HepG2 (cell line): ENCODE measurements around the gene SPATA46. TPM values are rescaled to one million over a fixed set of nuclear protein-coding genes. Genes with fewer than 3 reads are reported as not detected.

ENCODE experiments used
- ATAC-seq: fragments of 200-7000 bp; cut with Tn5 transposase; 3 replicates; pipeline ENCODE4 v1.9.1; 2020; ENCODE audit warnings: mild to moderate bottlenecking, moderate library complexity
- BruUV-seq: library from RNA; stranded (reverse); fragments of 400-500 nt; replicated peaks from 2 replicates; lab custom pipeline; 2021; lab: Mats Ljungman, UMichigan
- CTCF ChIA-PET: fragments of 300-600 bp; formaldehyde crosslinking; extraction: SDS; loops from one replicate; lab custom pipeline; 2021; ENCODE audit warnings: low total read pairs, inconsistent platforms, low intra/inter-chr PET ratio; lab: Yijun Ruan, JAX
- POLR2A ChIA-PET: fragments of 350-600 bp; sonication (Branson Sonifier 250); formaldehyde crosslinking; loops from one replicate; lab custom pipeline; 2020; ENCODE audit warnings: antibody characterized with exemption, inconsistent platforms; lab: Yijun Ruan, JAX
- DNase-seq: peaks from one replicate; pipeline ENCODE4 v3.0.0-alpha.2; 2015; ENCODE audit warnings: low spot score
- FAIRE-seq: peaks from 3 replicates; lab custom pipeline; 2011; peaks lifted over from hg19 to GRCh38; lab: Jason Lieb, UNC
- H2AFZ ChIP-seq: one replicate; pipeline ENCODE4 v1.6.1; 2011; ENCODE audit warnings: low read length, inconsistent platforms
- H3K27ac ChIP-seq: fragments of 300-600 bp; 3 replicates; pipeline ENCODE4 v1.8.0; 2011; ENCODE audit warnings: mixed run types, mild to moderate bottlenecking, mixed read lengths, low read length, inconsistent platforms; ENCODE audit not compliant: insufficient read depth; ENCODE audit errors: extremely low read length
- H3K27me3 ChIP-seq, 2 experiments: fragments of 200-600 bp in 1 of 2; 2 replicates in 1 of 2; 3 replicates in 1 of 2; pipeline versions ENCODE4 v1.6.0 to v1.8.0; 2011; ENCODE audit warnings: low read length in 2 of 2, mild to moderate bottlenecking in 2 of 2, moderate library complexity in 2 of 2, inconsistent platforms in 1 of 2; ENCODE audit not compliant: insufficient read depth in 2 of 2, control insufficient read depth in 1 of 2
- H3K36me3 ChIP-seq, 2 experiments: fragments of 200-600 bp in 1 of 2; replicated peaks in 1 of 2; 2 replicates in 1 of 2; 3 replicates in 1 of 2; pipeline versions ENCODE4 v1.5.1 to v1.8.0; 2011; ENCODE audit warnings: low read length in 2 of 2, inconsistent platforms in 1 of 2; ENCODE audit not compliant: insufficient read depth in 2 of 2, control insufficient read depth in 1 of 2
- H3K4me1 ChIP-seq: 2 replicates; pipeline ENCODE4 v1.5.1; 2012; ENCODE audit warnings: low read length, inconsistent platforms; ENCODE audit not compliant: insufficient read depth
- H3K4me2 ChIP-seq: 2 replicates; pipeline ENCODE4 v1.6.0; 2011; ENCODE audit warnings: low read depth, low read length, inconsistent platforms
- H3K4me3 ChIP-seq, 3 experiments: fragments of 200-600 bp in 1 of 3; sonication (generic), shearing (Covaris generic) in 1 of 3; replicated peaks in 1 of 3; 2 replicates each; pipeline ENCODE4 v1.5.1; 2011 to 2016; ENCODE audit warnings: low read length in 3 of 3, inconsistent platforms in 2 of 3, low read depth in 2 of 3, mild to moderate bottlenecking in 2 of 3, control low read depth in 1 of 3, mixed read lengths in 1 of 3; ENCODE audit not compliant: insufficient read depth in 1 of 3
- H3K79me2 ChIP-seq: one replicate; pipeline ENCODE4 v1.6.1; 2011; ENCODE audit warnings: low read length, inconsistent platforms; ENCODE audit not compliant: insufficient read depth
- H3K9ac ChIP-seq: 2 replicates; pipeline ENCODE4 v1.6.0; 2011; ENCODE audit warnings: mild to moderate bottlenecking, low read depth, low read length, inconsistent platforms; ENCODE audit not compliant: insufficient read depth
- H3K9me3 ChIP-seq: 2 replicates; pipeline ENCODE4 v1.5.1; 2012; ENCODE audit warnings: mild to moderate bottlenecking, low read length
- H4K20me1 ChIP-seq: 2 replicates; pipeline ENCODE4 v1.6.0; 2011; ENCODE audit warnings: inconsistent platforms, mild to moderate bottlenecking, low read length, moderate library complexity; ENCODE audit not compliant: insufficient read depth
- ADNP ChIP-seq: sonication (generic); formaldehyde crosslinking; IDR thresholded peaks from 2 replicates; pipeline ENCODE4 v1.4.0; 2020; ENCODE audit warnings: missing genetic modification reagents
- ARID3A ChIP-seq: IDR thresholded peaks from 2 replicates; pipeline ENCODE4 v1.6.1; 2012; ENCODE audit warnings: low read depth, low read length, improper control_type of control experiment
- GTF3A ChIP-seq: sonication (generic); formaldehyde crosslinking; conservative IDR thresholded peaks from 2 replicates; pipeline ENCODE4 v1.4.0; 2020; ENCODE audit warnings: mild to moderate bottlenecking, missing genetic modification reagents
- KDM5B ChIP-seq: sonication (generic); formaldehyde crosslinking; IDR thresholded peaks from 2 replicates; pipeline ENCODE4 v1.4.0; 2020; ENCODE audit warnings: missing genetic modification reagents, mild to moderate bottlenecking, borderline replicate concordance
- SETDB1 ChIP-seq: sonication (generic); formaldehyde crosslinking; IDR thresholded peaks from 2 replicates; pipeline ENCODE4 v1.5.1; 2020; ENCODE audit warnings: missing genetic modification reagents, mild to moderate bottlenecking, borderline replicate concordance
- TEAD3 ChIP-seq: optimal IDR thresholded peaks from 2 replicates; pipeline ENCODE3; 2016; ENCODE audit warnings: borderline replicate concordance
- XBP1 ChIP-seq: sonication (generic); formaldehyde crosslinking; IDR thresholded peaks from 2 replicates; pipeline ENCODE4 v1.5.0; 2020; ENCODE audit warnings: missing genetic modification reagents
- ZFP36L1 ChIP-seq: sonication (generic); formaldehyde crosslinking; IDR thresholded peaks from 2 replicates; pipeline ENCODE4 v1.8.0; 2022; ENCODE audit warnings: mild to moderate bottlenecking, missing genetic modification reagents, moderate library complexity
- ZFX ChIP-seq: sonication (generic); formaldehyde crosslinking; IDR thresholded peaks from 2 replicates; pipeline ENCODE4 v1.4.0; 2020; ENCODE audit warnings: mild to moderate bottlenecking, low read depth, missing genetic modification reagents, moderate library complexity
- ZNF619 ChIP-seq: sonication (generic); formaldehyde crosslinking; IDR thresholded peaks from 2 replicates; pipeline ENCODE4 v1.4.0; 2020; ENCODE audit warnings: mild to moderate bottlenecking, missing genetic modification reagents
- ZNF782 ChIP-seq: sonication (generic); formaldehyde crosslinking; IDR thresholded peaks from 2 replicates; pipeline ENCODE4 v1.4.0; 2020; ENCODE audit warnings: missing genetic modification reagents, mild to moderate bottlenecking, borderline replicate concordance
- WGBS: methylation state at CpG from one replicate; pipeline ENCODE4 v1.1.6; 2017; ENCODE audit warnings: low lambda C conversion rate; 5-methylcytosine and 5-hydroxymethylcytosine counted together
- in situ Hi-C: cut with HindIII; loops from 2 replicates; pipeline ENCODE4 v1.10.0; 2017; ENCODE audit warnings: low pct_unique_long_range_greater_than_20kb; ENCODE audit not compliant: extremely low pct_ligation_motif_present
- intact Hi-C: fragments of 100-400 bp; cut with micrococcal nuclease; formaldehyde crosslinking; loops from one replicate; pipeline ENCODE4 v1.10.0; 2022; ENCODE audit not compliant: unreplicated experiment
- polyA plus RNA-seq, 8 experiments: library from polyadenylated mRNA; depleted of rRNA in 3 of 8; stranded (reverse) in 7 of 8; unstranded in 1 of 8; fragments of >200 nt; fragmentation: Illumina TruSeq in 4 of 8; extraction: Trizol in 4 of 8; gene quantifications; 2 replicates each; pipeline versions ENCODE4 v1.2.1 to v1.2.3, GENCODE V29; 2011 to 2016; ENCODE audit warnings: low read depth in 4 of 8, missing spikeins in 1 of 8, mixed read lengths in 1 of 8; ENCODE audit not compliant: insufficient read depth in 1 of 8
- total RNA-seq, 5 experiments: library from RNA; depleted of rRNA; stranded (reverse); fragments of >200 nt; fragmentation: Illumina TruSeq; extraction: Trizol; gene quantifications; 2 replicates each; pipeline ENCODE4 v1.2.3, GENCODE V29; 2016; ENCODE audit warnings: low read depth in 1 of 5

Gene SPATA46
- total and polyA plus RNA-seq, 2 of the 13 experiments (the other 11 are each of a cell fraction or from before 2014, with no cell fraction given), result not detected

DNA sequence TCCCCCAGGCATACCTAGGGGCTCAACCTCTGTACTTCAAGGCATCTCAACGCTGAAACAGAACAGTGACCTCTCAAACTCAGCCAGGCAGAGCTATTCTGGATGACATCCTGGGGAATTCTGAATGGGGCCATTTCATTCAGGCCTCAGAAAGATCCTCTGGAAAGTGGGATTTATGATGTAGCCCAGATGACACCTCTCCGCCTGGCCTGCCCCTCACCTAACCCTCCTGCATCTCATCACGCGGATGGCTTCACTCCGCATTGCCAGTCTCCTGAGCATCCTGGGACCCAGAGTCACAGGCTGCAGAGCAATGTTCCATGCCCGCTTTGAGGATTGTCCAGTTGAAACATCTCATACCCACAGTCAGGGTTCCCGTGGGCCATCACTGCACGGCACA lies 1.2 kb downstream of the SPATA46 start:
- in situ Hi-C loops (no loop called here), intact Hi-C loops (no loop called here)
- no peak overlapping the region for H2AFZ ChIP-seq
- peaks cover 0 to 1% of the 10 kb centered on the region in 2 experiments; a peak in 1 of 5 replicates for H3K36me3 ChIP-seq
- H3K4me3 ChIP-seq, result no peak overlapping the region
- TF ChIP-seq SETDB1 (CRISPR knock-in tag), result no peak
- no peak for TF ChIP-seq XBP1 (CRISPR knock-in tag)
- no peak for TF ChIP-seq ZNF782 (CRISPR knock-in tag)
- TF ChIP-seq ZFP36L1 (CRISPR knock-in tag), result no peak
- TF ChIP-seq ADNP (CRISPR knock-in tag), result no peak
- no peak for TF ChIP-seq TEAD3 (CRISPR knock-in tag)
- TF ChIP-seq GTF3A, result no peak
- no peak for TF ChIP-seq KDM5B (CRISPR knock-in tag)
- TF ChIP-seq ZFX (CRISPR knock-in tag), result no peak
- no peak for TF ChIP-seq ARID3A
- no peak for TF ChIP-seq ZNF619 (CRISPR knock-in tag)
- ChIA-PET POLR2A (no interaction called here), CTCF (no interaction called here)
- H4K20me1 ChIP-seq, result no peaks in the 10 kb centered on the region
- H3K27ac ChIP-seq, result no peak overlapping the region
- no TSS peak for BruUV-seq
- DNase-seq (no peak), FAIRE-seq (no peak), ATAC-seq (no peak)
- H3K27me3 ChIP-seq, result no peaks in the 10 kb centered on the region
- no peak overlapping the region for H3K9ac ChIP-seq
- H3K79me2 ChIP-seq, result no peaks in the 10 kb centered on the region
- no peaks in the 10 kb centered on the region for H3K9me3 ChIP-seq
- no peak overlapping the region for H3K4me2 ChIP-seq
- 86% methylated on average over 7 of the region's 8 CpGs for WGBS
- H3K4me1 ChIP-seq, result peaks cover 10% of the 10 kb centered on the region
